ENCODE data around the gene TSPYL6. TPM values are rescaled to one million over a fixed set of nuclear protein-coding genes. Genes with fewer than 3 reads are reported as not detected.

Gene TSPYL6
- total RNA-seq, 2 donors from 2014 or later: not detected

DNA sequence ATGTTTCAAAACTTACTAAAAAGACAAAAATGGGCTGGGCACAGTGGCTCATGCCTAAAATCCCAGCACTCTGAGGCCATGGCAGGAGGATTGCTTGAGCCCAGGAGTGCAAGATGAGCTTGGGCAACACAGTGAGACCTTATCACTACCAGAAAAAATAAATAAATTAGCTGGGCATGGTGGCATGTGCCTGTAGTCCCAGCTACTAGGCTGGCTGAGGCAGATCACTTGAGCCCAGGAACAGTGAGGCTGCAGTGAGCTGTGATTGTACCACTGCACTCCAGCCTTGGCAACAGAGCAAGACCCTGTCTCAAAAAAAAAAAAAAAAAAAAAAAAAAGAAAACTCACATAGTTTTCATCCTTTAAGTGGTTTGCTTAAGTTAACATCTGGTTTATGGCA lies 6.4 kb downstream of the TSPYL6 start:
- no peak for TF ChIP-seq CTCF (conservative IDR thresholded peaks at IDR 0.05)
- no peak overlapping the region for H3K27ac Mint-ChIP-seq
- H3K4me1 ChIP-seq (ENCODE audit: control insufficient read depth, insufficient read depth, low read length): no peaks in the 10 kb centered on the region
- H3K4me1 Mint-ChIP-seq: no peaks in the 10 kb centered on the region
- DNase-seq: no peak
- no peak overlapping the region for H3K27ac ChIP-seq (ENCODE audit: low read depth, low read length)
- peaks cover 15% of the 10 kb centered on the region for H3K27me3 Mint-ChIP-seq (ENCODE audit: insufficient read depth)
- no peaks in the 10 kb centered on the region for H3K9me3 Mint-ChIP-seq
- H3K27me3 ChIP-seq (ENCODE audit: control insufficient read depth, insufficient read depth, low read length, poor library complexity, severe bottlenecking): no peaks in the 10 kb centered on the region
- no peak overlapping the region for H3K9ac ChIP-seq (ENCODE audit: extremely low read depth, low read length, poor library complexity, severe bottlenecking)
- no peaks in the 10 kb centered on the region for H3K36me3 ChIP-seq (ENCODE audit: control insufficient read depth, insufficient read depth, low read length)
- H3K4me3 ChIP-seq (ENCODE audit: low read length): no peak overlapping the region
- H3K36me3 Mint-ChIP-seq (ENCODE audit: low read depth): no peaks in the 10 kb centered on the region
- H3K4me3 Mint-ChIP-seq: no peak overlapping the region
- H3K9me3 ChIP-seq (ENCODE audit: control insufficient read depth, low read length): no peaks in the 10 kb centered on the region

DNA sequence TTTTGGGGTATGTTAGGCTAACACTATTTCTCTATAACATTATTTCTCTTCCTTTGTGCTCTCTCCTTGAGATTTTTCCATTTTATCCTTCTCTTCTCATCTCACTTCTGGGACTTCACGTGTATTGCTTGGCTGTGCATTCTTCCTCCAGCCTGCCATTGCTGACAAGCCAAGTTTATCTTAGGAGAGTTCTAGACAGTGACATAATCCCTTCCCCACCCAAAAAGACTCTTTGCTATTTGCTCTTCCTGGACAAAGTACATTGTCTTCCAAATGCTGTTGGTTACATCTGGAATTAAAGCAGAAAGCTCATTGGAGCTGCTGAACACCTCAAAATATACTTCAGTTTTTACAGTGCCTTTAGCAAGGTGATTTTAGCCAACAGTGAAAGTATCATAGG lies 8.9 kb downstream of the TSPYL6 start:
- no peaks in the 10 kb centered on the region for H3K27me3 ChIP-seq (ENCODE audit: control insufficient read depth, insufficient read depth, low read length, poor library complexity, severe bottlenecking)
- Mint-ChIP-seq H3K36me3 (ENCODE audit: low read depth) (no peaks in the 10 kb centered on the region), H3K4me1 (no peaks in the 10 kb centered on the region), H3K4me3 (no peak overlapping the region), H3K27me3 (ENCODE audit: insufficient read depth) (peaks cover 15% of the 10 kb centered on the region), H3K27ac (no peak overlapping the region), H3K9me3 (no peaks in the 10 kb centered on the region)
- no peak for TF ChIP-seq CTCF (conservative IDR thresholded peaks at IDR 0.05)
- H3K4me3 ChIP-seq (ENCODE audit: low read length): no peak overlapping the region
- no peaks in the 10 kb centered on the region for H3K4me1 ChIP-seq (ENCODE audit: control insufficient read depth, insufficient read depth, low read length)
- no peak overlapping the region for H3K27ac ChIP-seq (ENCODE audit: low read depth, low read length)
- no peaks in the 10 kb centered on the region for H3K36me3 ChIP-seq (ENCODE audit: control insufficient read depth, insufficient read depth, low read length)
- no peak for DNase-seq
- 85% methylated on average over 1 of the region's 1 CpG; no CpG with 5 or more reads in 1 of the 2 experiments for WGBS, 2 experiments (ENCODE audit: insufficient coverage in 1 of 2, insufficient read length in 1 of 2)
- no peaks in the 10 kb centered on the region for H3K9me3 ChIP-seq (ENCODE audit: control insufficient read depth, low read length)
- H3K9ac ChIP-seq (ENCODE audit: extremely low read depth, low read length, poor library complexity, severe bottlenecking): no peak overlapping the region

- H3K36me3 ChIP-seq (ENCODE audit: control insufficient read depth, insufficient read depth, low read length): no peaks in the 10 kb centered on the region
- 48 to 58% methylated on average over 2 to 5 of the region's 5 CpGs for WGBS, 2 experiments (ENCODE audit: insufficient coverage in 1 of 2, insufficient read length in 1 of 2)
- Mint-ChIP-seq H3K27me3 (ENCODE audit: insufficient read depth) (peaks cover 3% of the 10 kb centered on the region), H3K27ac (no peak overlapping the region), H3K36me3 (ENCODE audit: low read depth) (no peaks in the 10 kb centered on the region), H3K4me3 (no peak overlapping the region), H3K4me1 (peaks cover 3% of the 10 kb centered on the region), H3K9me3 (no peaks in the 10 kb centered on the region)
- H3K9ac ChIP-seq (ENCODE audit: extremely low read depth, low read length, poor library complexity, severe bottlenecking): no peak overlapping the region
- H3K9me3 ChIP-seq (ENCODE audit: control insufficient read depth, low read length): no peaks in the 10 kb centered on the region
- no peak overlapping the region for H3K27ac ChIP-seq (ENCODE audit: low read depth, low read length)
- H3K4me1 ChIP-seq (ENCODE audit: control insufficient read depth, insufficient read depth, low read length): no peaks in the 10 kb centered on the region
- no peak overlapping the region for H3K4me3 ChIP-seq (ENCODE audit: low read length)
- TF ChIP-seq CTCF (conservative IDR thresholded peaks at IDR 0.05): no peak
- H3K27me3 ChIP-seq (ENCODE audit: control insufficient read depth, insufficient read depth, low read length, poor library complexity, severe bottlenecking): no peaks in the 10 kb centered on the region
- DNase-seq: peak; percentile 56
Measured at GRCh38 chr2:54240515-54241469, 15.2 kb downstream of the TSPYL6 start.

Measured in endodermal cell (in vitro differentiated cells).